SH-SY5Y (cell line): Measurements from ENCODE around the gene S100A9.

Experiments
- GATA2 ChIP-seq: IDR thresholded peaks from 2 replicates; pipeline ENCODE4 v1.6.1; 2011; ENCODE audit warnings: mild to moderate bottlenecking, low read depth, low read length
- GATA3 ChIP-seq: IDR thresholded peaks from 2 replicates; pipeline ENCODE4 v1.6.1; 2011; ENCODE audit warnings: low read depth, mild to moderate bottlenecking, low read length, moderate library complexity

DNA sequence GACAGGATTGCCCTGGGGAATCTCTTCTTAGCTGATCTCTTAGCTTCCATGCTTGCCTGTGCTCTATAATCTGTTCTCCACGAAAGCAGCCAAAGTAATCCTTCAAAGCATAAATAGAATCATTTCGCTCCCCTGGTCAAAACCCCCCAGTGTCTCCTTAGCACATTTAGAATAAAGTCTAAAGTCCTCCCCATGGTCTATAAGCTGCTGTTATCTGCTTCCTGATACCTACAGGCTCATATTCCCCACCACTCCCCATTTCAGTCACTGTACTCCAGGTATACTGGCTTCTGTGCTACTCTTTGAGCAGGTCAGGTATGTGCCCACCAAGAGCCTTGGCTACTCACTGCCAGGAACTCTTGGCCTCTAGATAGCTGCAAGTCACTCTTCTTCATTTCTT is 14.9 kb downstream of the S100A9 start:
- TF ChIP-seq GATA2 (no peak), GATA3 (no peak)
